ENCODE measurements around the gene TPX2. TPM values are rescaled to one million over a fixed set of nuclear protein-coding genes. Genes with fewer than 3 reads are reported as not detected.

TPX2 gene
- polyA plus RNA-seq, 5 donors: 33.7 to 85.6 (median 53.8) TPM

DNA sequence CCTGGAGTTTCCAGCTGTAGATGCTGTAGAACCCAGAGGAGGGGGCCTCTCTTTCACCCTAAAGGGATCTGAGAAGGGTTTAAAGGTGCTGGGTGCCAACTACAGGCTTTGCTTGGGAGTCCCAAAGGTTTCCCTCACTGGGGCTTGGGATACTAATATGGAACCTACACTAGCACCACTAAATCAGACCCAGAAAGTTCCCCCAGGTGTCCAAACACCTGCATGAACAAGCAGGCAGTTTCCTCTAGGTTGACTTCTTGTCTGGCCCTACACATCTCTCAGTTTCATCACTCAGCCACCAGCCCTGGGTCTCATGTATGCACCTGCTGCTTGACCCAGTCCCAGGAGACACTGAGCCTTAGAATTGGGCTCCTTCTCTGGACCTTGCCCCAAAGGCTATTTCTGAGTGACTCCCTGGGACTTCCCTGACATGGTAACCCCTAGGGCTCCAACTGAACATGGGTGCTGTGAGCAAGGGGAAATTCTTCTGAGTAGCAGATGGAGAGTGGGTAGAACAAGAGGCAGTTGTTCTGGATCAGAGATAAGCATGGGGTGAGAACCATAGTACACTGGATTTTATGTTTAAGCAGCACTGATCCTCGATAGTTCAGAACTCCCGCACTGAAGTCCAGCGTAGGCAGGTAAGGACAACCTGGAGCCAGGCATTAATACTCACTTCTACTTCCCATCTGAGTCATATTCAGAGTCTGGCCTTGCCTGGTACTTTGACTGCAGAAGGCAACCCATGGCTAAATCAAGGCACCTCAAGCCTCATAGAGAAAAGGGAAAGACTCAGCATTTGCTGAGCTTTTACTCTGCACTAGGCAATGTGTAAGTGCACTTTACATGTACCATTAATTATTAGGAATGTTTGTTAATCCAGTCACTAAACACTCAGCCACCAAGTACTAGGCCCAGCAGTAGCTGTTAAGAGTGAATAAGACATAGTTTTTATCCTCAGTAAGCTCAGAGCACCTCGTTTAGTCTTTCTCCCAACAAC lies 33.2 kb upstream of the TPX2 start:
- no peak for DNase-seq

DNA sequence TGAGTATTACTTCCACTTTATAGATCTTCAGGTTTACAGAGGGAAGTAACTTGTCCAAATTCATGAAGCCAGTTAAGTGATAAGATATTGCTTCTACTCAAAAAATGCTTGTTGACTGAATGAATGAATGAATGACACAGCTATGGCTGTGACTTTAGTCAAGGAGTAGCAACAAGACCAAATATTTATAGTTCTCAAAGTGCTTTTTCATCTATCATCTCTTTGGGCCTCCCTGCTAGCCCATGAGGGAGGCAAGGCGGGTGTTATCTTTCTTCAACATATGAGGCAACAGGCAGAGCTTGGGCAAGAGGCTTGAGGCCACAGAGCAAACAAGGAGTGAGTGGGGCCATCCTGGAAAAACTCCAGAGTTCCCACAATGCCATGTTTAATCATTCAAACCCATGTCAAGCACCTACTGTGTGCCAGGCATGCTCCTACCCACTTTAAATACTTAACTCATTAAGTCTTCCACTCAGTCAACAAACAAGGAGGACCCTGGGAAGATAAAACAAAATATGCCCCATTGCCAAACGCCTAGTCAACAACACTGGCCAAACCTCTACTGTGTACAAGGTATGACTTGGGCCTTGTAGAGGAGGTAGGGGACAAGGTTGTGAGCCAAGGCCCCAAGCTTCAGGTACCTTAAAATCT lies 32.4 kb upstream of the TPX2 start:
- DNase-seq: no peak

DNA sequence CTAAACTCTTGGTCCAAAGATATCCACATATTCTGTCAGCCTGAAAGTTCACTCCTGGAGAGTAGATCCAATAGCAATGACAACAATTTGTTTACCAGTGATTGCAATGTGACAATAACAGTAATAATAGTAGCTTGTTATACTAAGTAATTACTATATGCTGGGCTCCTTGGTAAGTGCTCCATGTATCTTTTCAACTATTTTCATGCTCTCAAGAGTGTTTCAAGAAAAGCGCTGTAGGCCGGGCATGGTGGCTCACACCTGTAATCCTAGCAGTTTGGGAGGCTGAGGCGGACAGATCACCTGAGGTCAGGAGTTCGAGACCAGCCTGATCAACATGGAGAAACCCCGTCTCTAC lies 31.9 kb upstream of the TPX2 start:
- no peak for DNase-seq

- DNase-seq: no peak
Observed at GRCh38 chr20:31707994-31708735, 30.9 kb upstream of the TPX2 start.

GRCh38 chr20:31708736-31709534 lies 30.2 kb upstream of the TPX2 start:
- DNase-seq: no peak

GRCh38 chr20:31709939-31710338 lies 29.2 kb upstream of the TPX2 start:
- no peak for DNase-seq

DNA sequence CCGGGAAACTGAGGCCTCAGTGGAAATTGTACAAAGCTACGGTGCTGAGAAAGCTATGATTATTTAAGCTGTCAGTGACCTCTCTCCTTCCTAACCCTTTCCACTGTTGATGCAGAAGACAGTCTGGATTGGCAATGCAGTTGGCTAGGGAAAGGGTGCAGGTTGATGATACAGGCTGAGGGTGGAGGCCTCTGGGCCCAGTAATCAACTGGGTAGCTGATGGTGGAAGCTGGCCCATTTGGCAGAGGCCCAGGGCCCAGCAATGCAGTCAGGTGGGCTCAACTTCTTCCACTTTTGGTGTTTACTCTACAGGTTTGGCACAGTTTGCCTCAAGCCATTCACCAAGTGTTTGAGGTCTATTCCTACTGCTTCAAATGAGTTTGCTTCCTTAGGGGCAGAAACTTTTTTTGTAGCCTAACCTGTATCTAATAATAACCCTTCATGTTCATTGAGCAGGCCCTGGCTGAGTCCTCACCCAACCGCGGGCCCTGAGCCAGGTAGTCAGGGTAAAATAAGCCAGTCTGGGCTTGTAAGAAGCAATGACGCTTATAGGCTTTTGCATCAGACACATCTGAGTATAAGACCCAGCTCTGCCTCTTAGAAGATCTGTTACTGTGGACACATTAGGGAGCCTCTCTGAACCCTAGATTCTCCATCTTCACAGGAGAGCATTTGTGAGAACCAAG lies 28.5 kb upstream of the TPX2 start:
- no peak for DNase-seq

DNA sequence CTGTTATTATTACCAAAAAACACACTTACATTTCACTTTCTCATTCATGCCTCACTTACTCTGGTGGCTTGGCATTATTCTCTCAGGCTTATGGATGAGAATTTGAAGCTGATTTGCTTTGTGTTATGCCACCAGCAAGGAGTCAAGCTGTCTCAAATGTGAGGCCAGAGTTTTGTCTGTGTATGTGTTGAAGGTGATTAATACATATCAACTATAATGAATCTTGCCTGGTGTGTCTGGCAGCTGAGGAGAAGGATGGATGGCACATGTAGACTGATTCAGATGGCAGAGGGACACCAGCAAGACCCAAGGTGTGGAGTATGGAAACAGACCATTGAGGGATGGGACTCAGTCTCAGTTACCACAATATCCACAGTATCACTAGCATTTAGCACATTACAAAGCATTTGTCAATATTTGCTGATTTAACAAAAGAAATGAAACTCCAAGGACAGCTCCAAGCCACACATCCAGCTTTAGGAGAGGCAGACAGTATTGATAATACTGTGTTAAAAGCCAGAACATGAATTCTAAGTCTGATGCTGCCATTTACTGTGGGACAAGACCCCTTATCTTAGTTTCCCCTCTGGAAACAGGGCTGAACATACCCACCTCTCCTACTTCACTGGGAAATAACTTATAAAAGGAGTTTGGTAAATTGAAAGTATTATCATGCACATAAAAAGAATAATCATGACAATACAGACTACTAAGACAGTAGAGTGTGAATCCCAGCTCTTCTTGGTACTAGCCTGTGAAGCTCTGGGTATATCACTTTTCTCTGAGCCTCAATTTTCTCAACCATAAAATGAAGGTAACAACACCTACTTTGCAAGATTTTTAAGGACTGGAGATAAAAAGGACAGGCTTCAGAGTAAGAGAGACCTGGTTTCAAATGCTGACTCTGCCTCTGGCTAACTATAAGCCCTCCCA lies 27.6 kb upstream of the TPX2 start:
- no peak for DNase-seq

DNA sequence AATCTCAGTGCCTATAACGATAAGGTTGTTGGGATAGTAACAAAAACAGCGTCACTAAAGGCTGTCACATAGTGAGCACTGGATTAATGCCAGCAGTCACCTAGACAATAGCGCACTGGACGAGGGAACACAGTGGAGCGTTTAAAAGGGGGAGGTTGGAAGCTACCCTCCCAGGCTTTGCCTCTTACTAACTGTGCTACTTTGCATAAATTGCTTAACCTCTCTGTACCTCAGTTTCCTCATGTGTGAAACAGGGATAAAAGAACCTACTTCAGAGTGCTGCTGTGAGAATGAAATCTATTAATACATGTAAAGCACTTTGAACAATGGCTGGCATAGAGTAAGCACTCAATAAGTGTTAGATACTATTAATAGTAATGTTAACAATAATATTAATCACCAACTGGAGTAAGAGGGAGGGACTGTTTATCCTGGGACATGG lies 27.0 kb upstream of the TPX2 start:
- DNase-seq: no peak

- peak; percentile 65 for DNase-seq
Observed at GRCh38 chr20:31712564-31713311, 26.4 kb upstream of the TPX2 start.

- peak in 1 of 2 donors; percentile 52 for DNase-seq
Observed at GRCh38 chr20:31713312-31714273, 25.5 kb upstream of the TPX2 start.

GRCh38 chr20:31715766-31716165 lies 23.3 kb upstream of the TPX2 start:
- DNase-seq: no peak

DNA sequence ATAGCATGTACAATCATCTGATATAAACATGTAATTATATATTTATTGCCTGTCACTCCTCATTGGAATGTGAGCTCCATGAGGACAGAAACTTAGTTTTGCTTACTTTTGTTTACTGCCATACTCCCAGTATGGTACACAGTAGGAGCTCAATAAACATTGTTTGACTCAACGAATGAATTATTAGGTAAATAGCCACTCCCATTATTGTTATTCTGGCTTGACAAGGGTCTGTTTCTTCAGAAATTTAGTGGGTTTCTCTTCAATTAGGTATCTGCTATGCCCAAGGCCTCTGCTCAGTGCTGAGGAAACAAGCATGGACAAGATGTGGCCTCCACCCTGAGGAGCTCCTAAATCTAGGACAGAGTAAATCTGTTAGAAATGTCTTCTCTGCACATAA lies 22.7 kb upstream of the TPX2 start:
- DNase-seq: no peak

GRCh38 chr20:31716818-31717477 lies 22.1 kb upstream of the TPX2 start:
- no peak for DNase-seq

- no peak for DNase-seq
Observed at GRCh38 chr20:31717478-31718201, 21.4 kb upstream of the TPX2 start.

- DNase-seq: no peak
Observed at GRCh38 chr20:31718952-31719643, 20.0 kb upstream of the TPX2 start.
